Measurements from ENCODE around the gene WDR62.

WDR62 gene

DNA sequence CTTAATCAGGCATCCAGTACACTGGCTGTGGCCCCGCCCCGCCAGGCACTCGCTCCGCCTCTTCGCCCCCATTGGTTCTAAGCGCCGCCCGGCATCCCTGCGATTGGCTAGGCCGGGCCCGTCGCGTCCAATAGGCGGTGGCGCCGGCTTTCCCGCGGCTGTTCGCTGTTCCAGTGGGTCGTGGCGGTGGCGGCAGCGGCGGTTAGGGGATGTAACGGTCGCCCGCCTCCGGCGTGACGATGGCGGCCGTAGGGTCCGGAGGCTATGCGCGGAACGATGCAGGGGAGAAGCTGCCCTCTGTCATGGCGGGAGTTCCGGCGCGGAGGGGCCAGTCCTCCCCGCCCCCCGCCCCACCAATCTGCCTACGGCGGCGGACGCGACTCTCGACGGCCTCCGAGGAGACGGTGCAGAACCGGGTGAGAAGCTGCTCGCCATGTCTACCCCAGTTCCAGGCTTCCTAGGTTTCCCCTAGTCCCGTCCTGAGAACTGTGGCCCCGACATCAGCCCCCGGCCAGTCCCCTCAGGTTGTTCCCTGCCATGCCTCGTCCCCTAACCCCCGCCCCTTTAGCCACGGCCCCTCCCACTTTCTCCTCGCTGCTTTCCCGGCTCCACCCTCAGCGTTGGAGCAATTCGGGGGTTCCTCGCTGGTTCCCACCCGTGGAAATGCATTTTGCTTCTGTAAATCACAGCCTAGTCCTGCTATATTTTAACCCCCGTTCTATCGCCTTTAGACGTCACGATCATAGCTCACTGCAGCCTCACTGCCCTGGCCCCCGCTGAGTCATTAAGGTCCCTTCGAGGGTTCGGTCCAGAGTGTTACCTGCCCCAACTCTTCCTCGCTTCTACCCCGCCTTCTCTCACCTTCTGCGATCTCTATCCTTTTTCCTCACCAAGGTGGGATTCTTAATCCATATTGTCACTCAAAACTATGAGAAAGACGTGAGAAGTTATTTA, at the start of gene WDR62:
WDR62 (plus strand) TSS at position 165 of the 954 bp plus-strand sequence; CDS start at position 240, 75 bp downstream.
- peak within 1 kb of the TSS; percentile 81 for H3K9ac ChIP-seq (ENCODE audit: low read depth, low read length)
- H3K36me3 ChIP-seq (ENCODE audit: control insufficient read depth, insufficient read depth, low read length) = peaks cover 22% of the 10 kb centered on the region
- no peaks in the 10 kb centered on the region for H3K9me3 ChIP-seq (ENCODE audit: control insufficient read depth, insufficient read depth, low read length)
- H3K4me1 ChIP-seq (ENCODE audit: control insufficient read depth, insufficient read depth, low read length) = peaks cover 8% of the 10 kb centered on the region; the same call in 1 of the 2 replicates
- H3K4me3 ChIP-seq (ENCODE audit: low read depth, low read length) = peak within 1 kb of the TSS; percentile 81
- no peaks in the 10 kb centered on the region for H3K27me3 ChIP-seq (ENCODE audit: control insufficient read depth, insufficient read depth, low read length)
- peak within 1 kb of the TSS; percentile 94 for H3K27ac ChIP-seq (ENCODE audit: low read depth, low read length)

DNA sequence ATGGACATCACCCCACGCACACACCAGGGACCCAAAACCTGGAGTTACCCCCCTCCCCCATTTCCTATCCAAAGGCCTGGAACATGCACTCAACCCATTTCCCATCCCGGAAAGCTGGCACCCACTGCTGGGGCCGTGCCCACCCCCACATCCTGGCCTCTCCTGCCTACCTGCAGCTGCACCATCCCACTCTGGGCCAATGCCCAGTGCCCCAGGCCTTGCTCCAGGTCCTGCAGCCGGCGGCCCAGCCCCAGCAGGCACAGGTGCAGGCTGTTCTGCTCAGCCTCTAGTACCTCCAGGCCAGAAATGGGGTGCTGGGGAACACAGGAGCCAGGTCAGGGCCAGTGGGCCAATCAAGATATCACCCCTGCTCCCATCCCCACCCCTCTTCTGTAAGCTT, 47.7 kb upstream of the WDR62 start:
- H3K9me3 ChIP-seq (ENCODE audit: control insufficient read depth, insufficient read depth, low read length) = no peaks in the 10 kb centered on the region
- H3K27ac ChIP-seq (ENCODE audit: low read depth, low read length) = no peak overlapping the region
- H3K9ac ChIP-seq (ENCODE audit: low read depth, low read length) = no peak overlapping the region
- H3K4me3 ChIP-seq (ENCODE audit: low read depth, low read length) = no peak overlapping the region
- no peaks in the 10 kb centered on the region; the same call in 1 of the 2 replicates for H3K4me1 ChIP-seq (ENCODE audit: control insufficient read depth, insufficient read depth, low read length)
- H3K27me3 ChIP-seq (ENCODE audit: control insufficient read depth, insufficient read depth, low read length) = no peaks in the 10 kb centered on the region
- H3K36me3 ChIP-seq (ENCODE audit: control insufficient read depth, insufficient read depth, low read length) = no peaks in the 10 kb centered on the region

- Histone ChIP-seq H3K4me3 (ENCODE audit: low read depth, low read length) (peak within 1 kb of the TSS; percentile 60), H3K9me3 (ENCODE audit: control insufficient read depth, insufficient read depth, low read length) (no peaks in the 10 kb centered on the region), H3K27me3 (ENCODE audit: control insufficient read depth, insufficient read depth, low read length) (no peaks in the 10 kb centered on the region), H3K36me3 (ENCODE audit: control insufficient read depth, insufficient read depth, low read length) (no peaks in the 10 kb centered on the region), H3K4me1 (ENCODE audit: control insufficient read depth, insufficient read depth, low read length) (peaks cover 4% of the 10 kb centered on the region; the same call in 1 of the 2 replicates), H3K9ac (ENCODE audit: low read depth, low read length) (peak within 1 kb of the TSS; percentile 47; the same call in 1 of the 2 replicates), H3K27ac (ENCODE audit: low read depth, low read length) (peak within 1 kb of the TSS; percentile 37)
Measured at GRCh38 chr19:36008336-36008978, 46.2 kb upstream of the WDR62 start, which contains the start of gene SYNE4. Gene SYNE4 (minus strand): TSS chr19:36008813. CDS start chr19:36008681, 132 bp downstream.

DNA sequence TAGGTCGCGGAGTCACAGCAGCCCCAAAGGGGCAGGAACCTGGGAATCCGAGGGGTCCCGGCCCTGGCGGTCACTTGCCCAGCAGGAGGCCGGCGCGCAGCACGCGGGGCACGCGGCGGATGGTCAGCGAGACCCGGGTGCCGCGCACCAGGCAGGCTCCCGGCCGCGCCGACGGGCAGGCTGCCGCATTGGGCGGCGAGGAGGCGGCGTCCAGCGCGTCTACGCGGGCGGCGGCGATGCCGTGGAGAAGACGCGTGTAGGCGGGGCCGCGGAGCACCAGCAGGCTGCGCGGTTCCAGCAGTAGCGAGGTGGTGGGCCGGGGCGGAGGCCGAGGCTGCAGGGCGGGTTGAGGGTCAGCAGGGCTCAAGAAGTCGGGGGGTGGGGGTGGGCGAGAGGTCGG, 45.5 kb upstream of the WDR62 start:
- Histone ChIP-seq H3K4me1 (ENCODE audit: control insufficient read depth, insufficient read depth, low read length) (peaks cover 5% of the 10 kb centered on the region; the same call in 1 of the 2 replicates), H3K9me3 (ENCODE audit: control insufficient read depth, insufficient read depth, low read length) (no peaks in the 10 kb centered on the region), H3K4me3 (ENCODE audit: low read depth, low read length) (peak overlapping the region; percentile 60), H3K27ac (ENCODE audit: low read depth, low read length) (no peak overlapping the region), H3K9ac (ENCODE audit: low read depth, low read length) (no peak overlapping the region), H3K36me3 (ENCODE audit: control insufficient read depth, insufficient read depth, low read length) (no peaks in the 10 kb centered on the region), H3K27me3 (ENCODE audit: control insufficient read depth, insufficient read depth, low read length) (no peaks in the 10 kb centered on the region)

- H3K27ac ChIP-seq (ENCODE audit: low read depth, low read length) = no peak overlapping the region
- H3K4me1 ChIP-seq (ENCODE audit: control insufficient read depth, insufficient read depth, low read length) = peaks cover 5% of the 10 kb centered on the region; the same call in 1 of the 2 replicates
- H3K9me3 ChIP-seq (ENCODE audit: control insufficient read depth, insufficient read depth, low read length) = no peaks in the 10 kb centered on the region
- H3K9ac ChIP-seq (ENCODE audit: low read depth, low read length) = no peak overlapping the region
- H3K4me3 ChIP-seq (ENCODE audit: low read depth, low read length) = peak overlapping the region; percentile 60; the same call in 1 of the 2 replicates
- H3K36me3 ChIP-seq (ENCODE audit: control insufficient read depth, insufficient read depth, low read length) = no peaks in the 10 kb centered on the region
- no peaks in the 10 kb centered on the region for H3K27me3 ChIP-seq (ENCODE audit: control insufficient read depth, insufficient read depth, low read length)
Measured at GRCh38 chr19:36009633-36010379, 44.9 kb upstream of the WDR62 start.

- Histone ChIP-seq H3K9me3 (ENCODE audit: control insufficient read depth, insufficient read depth, low read length) (no peaks in the 10 kb centered on the region), H3K4me1 (ENCODE audit: control insufficient read depth, insufficient read depth, low read length) (peaks cover 5% of the 10 kb centered on the region; the same call in 1 of the 2 replicates), H3K36me3 (ENCODE audit: control insufficient read depth, insufficient read depth, low read length) (no peaks in the 10 kb centered on the region), H3K4me3 (ENCODE audit: low read depth, low read length) (no peak overlapping the region), H3K9ac (ENCODE audit: low read depth, low read length) (no peak overlapping the region), H3K27ac (ENCODE audit: low read depth, low read length) (no peak overlapping the region), H3K27me3 (ENCODE audit: control insufficient read depth, insufficient read depth, low read length) (no peaks in the 10 kb centered on the region)
Measured at GRCh38 chr19:36010402-36010801, 44.3 kb upstream of the WDR62 start.

GRCh38 chr19:36013280-36014011, 41.3 kb upstream of the WDR62 start:
- Histone ChIP-seq H3K4me3 (ENCODE audit: low read depth, low read length) (peak overlapping the region; percentile 83), H3K9me3 (ENCODE audit: control insufficient read depth, insufficient read depth, low read length) (no peaks in the 10 kb centered on the region), H3K27me3 (ENCODE audit: control insufficient read depth, insufficient read depth, low read length) (no peaks in the 10 kb centered on the region), H3K4me1 (ENCODE audit: control insufficient read depth, insufficient read depth, low read length) (0 out of 2 replicates have a peak, but pooled peaks cover 5% of the 10 kb centered on the region), H3K27ac (ENCODE audit: low read depth, low read length) (no peak overlapping the region), H3K9ac (ENCODE audit: low read depth, low read length) (peak overlapping the region; percentile 49; the same call in 1 of the 2 replicates), H3K36me3 (ENCODE audit: control insufficient read depth, insufficient read depth, low read length) (peaks cover 19% of the 10 kb centered on the region)

GRCh38 chr19:36014012-36014924, 40.4 kb upstream of the WDR62 start, which contains the start of gene ALKBH6:
Gene ALKBH6 (minus strand): TSS chr19:36014213. CDS start chr19:36013397, 816 bp downstream.
- no peak within 1 kb of the TSS for H3K27ac ChIP-seq (ENCODE audit: low read depth, low read length)
- 0 out of 2 replicates have a peak, but pooled peaks cover 5% of the 10 kb centered on the region for H3K4me1 ChIP-seq (ENCODE audit: control insufficient read depth, insufficient read depth, low read length)
- H3K4me3 ChIP-seq (ENCODE audit: low read depth, low read length) = peak within 1 kb of the TSS; percentile 83
- no peaks in the 10 kb centered on the region for H3K27me3 ChIP-seq (ENCODE audit: control insufficient read depth, insufficient read depth, low read length)
- no peaks in the 10 kb centered on the region for H3K9me3 ChIP-seq (ENCODE audit: control insufficient read depth, insufficient read depth, low read length)
- H3K9ac ChIP-seq (ENCODE audit: low read depth, low read length) = peak within 1 kb of the TSS; percentile 49; the same call in 1 of the 2 replicates
- peaks cover 22% of the 10 kb centered on the region for H3K36me3 ChIP-seq (ENCODE audit: control insufficient read depth, insufficient read depth, low read length)

DNA sequence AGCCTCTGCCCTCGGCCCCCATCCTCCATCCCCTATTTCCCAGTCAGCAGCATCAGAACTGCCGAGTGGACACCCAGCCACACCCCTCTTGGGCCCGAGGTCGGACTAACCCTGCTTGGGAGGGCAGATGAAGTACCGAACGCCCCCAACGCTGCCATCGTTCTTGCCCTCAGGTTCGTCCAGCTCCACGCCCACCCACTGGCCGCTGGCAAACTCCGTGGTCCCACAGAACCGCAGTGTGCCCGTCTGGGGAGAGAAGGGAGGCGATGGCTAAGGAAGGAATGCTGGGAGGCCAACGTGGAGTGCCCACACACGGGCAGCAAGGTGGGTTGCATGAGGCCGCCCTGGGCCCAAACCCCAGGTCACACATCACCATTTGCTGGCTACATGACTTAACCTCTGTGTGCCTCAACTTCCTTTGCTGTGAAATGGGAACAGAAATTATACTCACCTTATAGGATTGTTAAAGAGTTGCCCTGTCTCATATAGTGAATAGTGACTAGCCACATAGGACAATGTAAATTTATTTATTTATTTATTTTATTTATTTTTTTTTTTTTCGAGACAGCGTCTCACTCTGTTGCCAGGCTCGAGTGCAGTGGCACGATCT, 35.5 kb upstream of the WDR62 start:
- H3K27ac ChIP-seq (ENCODE audit: low read depth, low read length) = no peak overlapping the region
- no peaks in the 10 kb centered on the region for H3K9me3 ChIP-seq (ENCODE audit: control insufficient read depth, insufficient read depth, low read length)
- H3K27me3 ChIP-seq (ENCODE audit: control insufficient read depth, insufficient read depth, low read length) = no peaks in the 10 kb centered on the region
- H3K4me3 ChIP-seq (ENCODE audit: low read depth, low read length) = no peak overlapping the region
- no peak overlapping the region for H3K9ac ChIP-seq (ENCODE audit: low read depth, low read length)
- peaks cover 48% of the 10 kb centered on the region for H3K36me3 ChIP-seq (ENCODE audit: control insufficient read depth, insufficient read depth, low read length)
- no peaks in the 10 kb centered on the region for H3K4me1 ChIP-seq (ENCODE audit: control insufficient read depth, insufficient read depth, low read length)
